SJCRH30 (cell line): ENCODE measurements around the gene ST6GALNAC3. TPM values are rescaled to one million over a fixed set of nuclear protein-coding genes. Genes with fewer than 3 reads are reported as not detected.
A peak's percentile ranks its signal among the peaks of the same experiment; 100 is the strongest.

Experiments
- DNase-seq, 2 experiments: peaks; one replicate each; pipeline ENCODE4 v3.0.0-alpha.2; 2015 to 2020
- H3K27ac ChIP-seq: fragments of 250-450 bp; sonication (Bioruptor Pico); 2 replicates; pipeline ENCODE4 v1.5.1; 2020; ENCODE audit warnings: mild to moderate bottlenecking, moderate library complexity
- H3K27me3 ChIP-seq: fragments of 250-450 bp; sonication (Bioruptor Pico); 2 replicates; pipeline ENCODE4 v1.5.1; 2020; ENCODE audit warnings: mild to moderate bottlenecking, moderate library complexity
- H3K36me3 ChIP-seq: fragments of 250-450 bp; sonication (Bioruptor Pico); 2 replicates; pipeline ENCODE4 v1.5.1; 2020; ENCODE audit warnings: mild to moderate bottlenecking, moderate library complexity
- H3K4me1 ChIP-seq: fragments of 250-450 bp; sonication (Bioruptor Pico); 2 replicates; pipeline ENCODE4 v1.5.1; 2020; ENCODE audit warnings: mild to moderate bottlenecking, moderate library complexity
- H3K4me3 ChIP-seq: fragments of 250-450 bp; sonication (Bioruptor Pico); 2 replicates; pipeline ENCODE4 v1.5.1; 2020; ENCODE audit warnings: mild to moderate bottlenecking, moderate library complexity
- H3K9me3 ChIP-seq: fragments of 250-450 bp; sonication (Bioruptor Pico); replicated peaks from 2 replicates; pipeline ENCODE4 v1.5.1; 2020; ENCODE audit warnings: mild to moderate bottlenecking, moderate library complexity
- total RNA-seq: library from RNA; depleted of rRNA; stranded (reverse); fragments of >200 nt; shearing (Covaris generic); gene quantifications from 2 replicates; pipeline ENCODE4 v1.2.3, GENCODE V29; 2014

Gene ST6GALNAC3
- total RNA-seq, 1 experiment from 2014 or later: 6.4 TPM

GRCh38 chr1:76135835-76136234 is 61.3 kb downstream of the ST6GALNAC3 start:
- no peaks in the 10 kb centered on the region for H3K9me3 ChIP-seq
- DNase-seq: no peak
- no peaks in the 10 kb centered on the region for H3K27me3 ChIP-seq
- H3K36me3 ChIP-seq: no peaks in the 10 kb centered on the region
- no peak overlapping the region for H3K27ac ChIP-seq
- no peak overlapping the region for H3K4me3 ChIP-seq
- no peaks in the 10 kb centered on the region for H3K4me1 ChIP-seq

- Histone ChIP-seq H3K36me3 (no peaks in the 10 kb centered on the region), H3K4me1 (no peaks in the 10 kb centered on the region; the same call in 1 of the 2 replicates), H3K4me3 (no peak overlapping the region), H3K27ac (no peak overlapping the region), H3K27me3 (no peaks in the 10 kb centered on the region), H3K9me3 (no peaks in the 10 kb centered on the region)
- no peak for DNase-seq
Measured at GRCh38 chr1:76136894-76137293, 62.3 kb downstream of the ST6GALNAC3 start.

GRCh38 chr1:76137746-76138145 is 63.2 kb downstream of the ST6GALNAC3 start:
- Histone ChIP-seq H3K27ac (no peak overlapping the region), H3K27me3 (no peaks in the 10 kb centered on the region), H3K36me3 (no peaks in the 10 kb centered on the region), H3K4me1 (peaks cover 6% of the 10 kb centered on the region), H3K4me3 (no peak overlapping the region), H3K9me3 (no peaks in the 10 kb centered on the region)
- no peak for DNase-seq

- H3K4me1 ChIP-seq: peaks cover 11% of the 10 kb centered on the region
- no peak for DNase-seq
- H3K27me3 ChIP-seq: no peaks in the 10 kb centered on the region
- no peak overlapping the region for H3K27ac ChIP-seq
- no peak overlapping the region for H3K4me3 ChIP-seq
- H3K9me3 ChIP-seq: no peaks in the 10 kb centered on the region
- no peaks in the 10 kb centered on the region for H3K36me3 ChIP-seq
Measured at GRCh38 chr1:76138217-76138616, 63.7 kb downstream of the ST6GALNAC3 start.

GRCh38 chr1:76140227-76140626 is 65.7 kb downstream of the ST6GALNAC3 start:
- peaks cover 11% of the 10 kb centered on the region for H3K4me1 ChIP-seq
- no peaks in the 10 kb centered on the region for H3K27me3 ChIP-seq
- DNase-seq: no peak
- H3K4me3 ChIP-seq: no peak overlapping the region
- H3K36me3 ChIP-seq: no peaks in the 10 kb centered on the region
- H3K9me3 ChIP-seq: no peaks in the 10 kb centered on the region
- H3K27ac ChIP-seq: no peak overlapping the region

GRCh38 chr1:76141929-76142328 is 67.4 kb downstream of the ST6GALNAC3 start:
- DNase-seq: no peak
- Histone ChIP-seq H3K27ac (no peak overlapping the region), H3K36me3 (no peaks in the 10 kb centered on the region), H3K4me3 (no peak overlapping the region), H3K9me3 (no peaks in the 10 kb centered on the region), H3K4me1 (peaks cover 11% of the 10 kb centered on the region), H3K27me3 (no peaks in the 10 kb centered on the region)

GRCh38 chr1:76142771-76143540 is 68.4 kb downstream of the ST6GALNAC3 start:
- Histone ChIP-seq H3K27ac (no peak overlapping the region), H3K4me1 (peaks cover 11% of the 10 kb centered on the region), H3K36me3 (no peaks in the 10 kb centered on the region), H3K4me3 (no peak overlapping the region), H3K9me3 (no peaks in the 10 kb centered on the region), H3K27me3 (no peaks in the 10 kb centered on the region)
- DNase-seq: peak in 1 of 2 experiments; percentile 40

- H3K9me3 ChIP-seq: no peaks in the 10 kb centered on the region
- DNase-seq: no peak
- H3K4me1 ChIP-seq: peaks cover 11% of the 10 kb centered on the region
- no peak overlapping the region for H3K27ac ChIP-seq
- H3K36me3 ChIP-seq: no peaks in the 10 kb centered on the region
- H3K27me3 ChIP-seq: no peaks in the 10 kb centered on the region
- no peak overlapping the region for H3K4me3 ChIP-seq
Measured at GRCh38 chr1:76144247-76144646, 69.7 kb downstream of the ST6GALNAC3 start.

- no peak for DNase-seq
- H3K36me3 ChIP-seq: no peaks in the 10 kb centered on the region
- no peak overlapping the region for H3K27ac ChIP-seq
- H3K4me3 ChIP-seq: no peak overlapping the region
- H3K4me1 ChIP-seq: peaks cover 11% of the 10 kb centered on the region
- H3K9me3 ChIP-seq: no peaks in the 10 kb centered on the region
- H3K27me3 ChIP-seq: no peaks in the 10 kb centered on the region
Measured at GRCh38 chr1:76145332-76145731, 70.8 kb downstream of the ST6GALNAC3 start.

- H3K27me3 ChIP-seq: no peaks in the 10 kb centered on the region
- H3K4me3 ChIP-seq: no peak overlapping the region
- H3K4me1 ChIP-seq: peaks cover 11% of the 10 kb centered on the region
- no peak overlapping the region for H3K27ac ChIP-seq
- no peaks in the 10 kb centered on the region for H3K36me3 ChIP-seq
- no peaks in the 10 kb centered on the region for H3K9me3 ChIP-seq
- DNase-seq: no peak
Measured at GRCh38 chr1:76146184-76146583, 71.6 kb downstream of the ST6GALNAC3 start.

GRCh38 chr1:76147917-76148316 is 73.4 kb downstream of the ST6GALNAC3 start:
- H3K36me3 ChIP-seq: no peaks in the 10 kb centered on the region
- peaks cover 3% of the 10 kb centered on the region for H3K4me1 ChIP-seq
- no peak for DNase-seq
- no peaks in the 10 kb centered on the region for H3K27me3 ChIP-seq
- no peak overlapping the region for H3K4me3 ChIP-seq
- H3K9me3 ChIP-seq: no peaks in the 10 kb centered on the region
- no peak overlapping the region for H3K27ac ChIP-seq

GRCh38 chr1:76148460-76148859 is 73.9 kb downstream of the ST6GALNAC3 start:
- H3K27me3 ChIP-seq: no peaks in the 10 kb centered on the region
- no peak for DNase-seq
- H3K36me3 ChIP-seq: no peaks in the 10 kb centered on the region
- no peak overlapping the region for H3K4me3 ChIP-seq
- no peaks in the 10 kb centered on the region; the same call in 1 of the 2 replicates for H3K4me1 ChIP-seq
- H3K27ac ChIP-seq: no peak overlapping the region
- no peaks in the 10 kb centered on the region for H3K9me3 ChIP-seq

- DNase-seq: no peak
- H3K27me3 ChIP-seq: no peaks in the 10 kb centered on the region
- no peak overlapping the region for H3K27ac ChIP-seq
- no peaks in the 10 kb centered on the region for H3K4me1 ChIP-seq
- no peak overlapping the region for H3K4me3 ChIP-seq
- no peaks in the 10 kb centered on the region for H3K9me3 ChIP-seq
- no peaks in the 10 kb centered on the region for H3K36me3 ChIP-seq
Measured at GRCh38 chr1:76153841-76154205, 79.3 kb downstream of the ST6GALNAC3 start.

GRCh38 chr1:76154206-76154956 is 79.8 kb downstream of the ST6GALNAC3 start:
- Histone ChIP-seq H3K9me3 (no peaks in the 10 kb centered on the region), H3K36me3 (no peaks in the 10 kb centered on the region), H3K27me3 (no peaks in the 10 kb centered on the region), H3K4me1 (no peaks in the 10 kb centered on the region), H3K4me3 (peak overlapping the region; percentile 27), H3K27ac (no peak overlapping the region)
- DNase-seq: peak; percentile 69 to 88

GRCh38 chr1:76156987-76157386 is 82.4 kb downstream of the ST6GALNAC3 start:
- no peak overlapping the region for H3K27ac ChIP-seq
- H3K27me3 ChIP-seq: no peaks in the 10 kb centered on the region

More at GRCh38 chr1:76156987-76157386, 82.4 kb downstream of the ST6GALNAC3 start:
- no peaks in the 10 kb centered on the region for H3K9me3 ChIP-seq
- DNase-seq: no peak
- no peaks in the 10 kb centered on the region for H3K4me1 ChIP-seq
- no peak overlapping the region for H3K4me3 ChIP-seq
- no peaks in the 10 kb centered on the region for H3K36me3 ChIP-seq
